ENCODE results near the gene HOXD10.

Gene HOXD10

GRCh38 chr2:176124947-176125771 lies 8.6 kb downstream of the HOXD10 start:
- DNase-seq (ENCODE audit: low read depth in 1 of 2, low spot score in 1 of 2): no peak
- no peak for TF ChIP-seq GABPA (IDR thresholded peaks at IDR 0.05; ENCODE audit: low read depth)
- no peak for TF ChIP-seq CTCF (IDR thresholded peaks at IDR 0.05; ENCODE audit: insufficient read depth, low read length)
- TF ChIP-seq REST (IDR thresholded peaks at IDR 0.05; ENCODE audit: insufficient replicate concordance, low read depth): no peak
- TF ChIP-seq SPI1 (IDR thresholded peaks at IDR 0.05; ENCODE audit: borderline replicate concordance, low read depth): no peak
- H3K27ac ChIP-seq (replicated peaks): no peak overlapping the region
- peaks cover 87% of the 10 kb centered on the region for H3K27me3 ChIP-seq (ENCODE audit: insufficient read depth, poor library complexity, severe bottlenecking)
- H3K4me3 ChIP-seq (replicated peaks; ENCODE audit: insufficient read depth, low read length): no peak overlapping the region

- TF ChIP-seq POLR2AphosphoS5 (IDR thresholded peaks at IDR 0.05; ENCODE audit: low read depth): no peak
- TF ChIP-seq SPI1 (IDR thresholded peaks at IDR 0.05; ENCODE audit: borderline replicate concordance, low read depth): peak; percentile 25; the same call in 1 of the 2 replicates
Observed at GRCh38 chr2:176125772-176126054, 9.1 kb downstream of the HOXD10 start.

GRCh38 chr2:176126929-176127773 lies 10.6 kb downstream of the HOXD10 start:
- Histone ChIP-seq H3K27me3 (ENCODE audit: insufficient read depth, poor library complexity, severe bottlenecking) (peaks cover 85% of the 10 kb centered on the region), H3K4me3 (replicated peaks; ENCODE audit: insufficient read depth, low read length) (no peak overlapping the region), H3K27ac (replicated peaks) (no peak overlapping the region)
- TF ChIP-seq CTCF (IDR thresholded peaks at IDR 0.05; ENCODE audit: insufficient read depth, low read length): peak; percentile 53
- TF ChIP-seq GABPA (IDR thresholded peaks at IDR 0.05; ENCODE audit: low read depth): no peak
- DNase-seq (ENCODE audit: low read depth in 1 of 2, low spot score in 1 of 2): peak in 1 of 2 experiments; percentile 49

More at GRCh38 chr2:176125772-176126054, 9.1 kb downstream of the HOXD10 start:
- Histone ChIP-seq H3K27ac (replicated peaks) (no peak overlapping the region), H3K27me3 (ENCODE audit: insufficient read depth, poor library complexity, severe bottlenecking) (peaks cover 84% of the 10 kb centered on the region), H3K4me3 (replicated peaks; ENCODE audit: insufficient read depth, low read length) (no peak overlapping the region)
- no peak for DNase-seq (ENCODE audit: low read depth in 1 of 2, low spot score in 1 of 2)

GRCh38 chr2:176127774-176128072 lies 11.1 kb downstream of the HOXD10 start:
- peaks cover 87% of the 10 kb centered on the region for H3K27me3 ChIP-seq (ENCODE audit: insufficient read depth, poor library complexity, severe bottlenecking)

More at GRCh38 chr2:176127774-176128072, 11.1 kb downstream of the HOXD10 start:
- no peak for DNase-seq (ENCODE audit: low read depth in 1 of 2, low spot score in 1 of 2)
- TF ChIP-seq CTCF (IDR thresholded peaks at IDR 0.05; ENCODE audit: insufficient read depth, low read length) (no peak), GABPA (IDR thresholded peaks at IDR 0.05; ENCODE audit: low read depth) (no peak)
- Histone ChIP-seq H3K27ac (replicated peaks) (no peak overlapping the region), H3K4me3 (replicated peaks; ENCODE audit: insufficient read depth, low read length) (no peak overlapping the region)

Data from HL-60 (cell line).